Measurements from ENCODE around the gene PLIN1.

Gene PLIN1

DNA sequence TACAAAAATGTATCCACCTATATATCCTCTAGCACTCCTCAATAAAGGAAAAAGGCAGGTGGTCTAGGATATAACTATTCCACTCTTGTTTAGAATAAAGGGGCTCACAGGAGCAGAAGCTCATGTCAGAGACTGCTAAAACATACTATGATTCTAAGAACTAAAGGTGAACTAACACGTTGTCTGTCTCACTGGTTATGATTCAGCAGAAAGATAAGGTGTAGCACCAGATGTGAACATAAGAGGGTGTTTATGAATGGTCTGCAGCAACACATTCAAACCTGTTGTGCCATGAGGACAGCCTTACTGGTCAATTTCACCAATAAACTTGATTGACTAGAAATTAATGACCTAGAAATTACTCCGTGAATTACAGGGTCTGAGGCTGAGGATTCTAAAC is 6.8 kb upstream of the PLIN1 start:
- TF ChIP-seq, protein P1, sequence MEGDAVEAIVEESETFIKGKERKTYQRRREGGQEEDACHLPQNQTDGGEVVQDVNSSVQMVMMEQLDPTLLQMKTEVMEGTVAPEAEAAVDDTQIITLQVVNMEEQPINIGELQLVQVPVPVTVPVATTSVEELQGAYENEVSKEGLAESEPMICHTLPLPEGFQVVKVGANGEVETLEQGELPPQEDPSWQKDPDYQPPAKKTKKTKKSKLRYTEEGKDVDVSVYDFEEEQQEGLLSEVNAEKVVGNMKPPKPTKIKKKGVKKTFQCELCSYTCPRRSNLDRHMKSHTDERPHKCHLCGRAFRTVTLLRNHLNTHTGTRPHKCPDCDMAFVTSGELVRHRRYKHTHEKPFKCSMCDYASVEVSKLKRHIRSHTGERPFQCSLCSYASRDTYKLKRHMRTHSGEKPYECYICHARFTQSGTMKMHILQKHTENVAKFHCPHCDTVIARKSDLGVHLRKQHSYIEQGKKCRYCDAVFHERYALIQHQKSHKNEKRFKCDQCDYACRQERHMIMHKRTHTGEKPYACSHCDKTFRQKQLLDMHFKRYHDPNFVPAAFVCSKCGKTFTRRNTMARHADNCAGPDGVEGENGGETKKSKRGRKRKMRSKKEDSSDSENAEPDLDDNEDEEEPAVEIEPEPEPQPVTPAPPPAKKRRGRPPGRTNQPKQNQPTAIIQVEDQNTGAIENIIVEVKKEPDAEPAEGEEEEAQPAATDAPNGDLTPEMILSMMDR (IDR thresholded peaks at IDR 0.05; ENCODE audit: low read depth, low read length), result no peak
- H3K4me3 ChIP-seq (ENCODE audit: low read depth, low read length), result no peak overlapping the region

- no peak overlapping the region for H3K4me3 ChIP-seq (ENCODE audit: low read depth, low read length)
- TF ChIP-seq, protein P1 (IDR thresholded peaks at IDR 0.05; ENCODE audit: low read depth, low read length), result no peak
Measured at GRCh38 chr15:89681146-89681545, 2.0 kb upstream of the PLIN1 start.

- H3K4me3 ChIP-seq (ENCODE audit: low read depth, low read length), result no peak overlapping the region
- TF ChIP-seq, protein P1 (IDR thresholded peaks at IDR 0.05; ENCODE audit: low read depth, low read length), result no peak
Measured at GRCh38 chr15:89680282-89680873, 1.2 kb upstream of the PLIN1 start.

DNA sequence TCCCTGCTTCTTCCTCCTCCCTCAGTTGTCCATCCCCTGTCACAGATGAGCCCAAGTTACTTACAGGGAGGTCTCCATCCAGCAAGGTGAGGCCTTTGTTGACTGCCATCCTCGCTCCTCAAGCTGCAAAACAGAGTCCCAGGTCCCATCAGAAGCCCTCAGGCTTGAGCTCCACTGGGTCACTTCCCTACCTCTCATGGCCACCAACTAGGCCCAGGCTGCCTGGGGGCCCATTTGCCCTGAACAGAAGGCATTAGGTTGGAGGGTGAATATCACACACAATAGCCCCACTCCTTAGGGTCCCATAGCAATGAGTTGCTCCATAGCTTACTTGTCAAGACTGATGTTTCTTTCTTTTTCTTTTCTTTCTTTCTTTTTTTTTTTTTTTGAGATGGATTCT is 1.8 kb downstream of the PLIN1 start:
- no peak overlapping the region for H3K4me3 ChIP-seq (ENCODE audit: low read depth, low read length)
- TF ChIP-seq, protein P1 (IDR thresholded peaks at IDR 0.05; ENCODE audit: low read depth, low read length), result no peak

DNA sequence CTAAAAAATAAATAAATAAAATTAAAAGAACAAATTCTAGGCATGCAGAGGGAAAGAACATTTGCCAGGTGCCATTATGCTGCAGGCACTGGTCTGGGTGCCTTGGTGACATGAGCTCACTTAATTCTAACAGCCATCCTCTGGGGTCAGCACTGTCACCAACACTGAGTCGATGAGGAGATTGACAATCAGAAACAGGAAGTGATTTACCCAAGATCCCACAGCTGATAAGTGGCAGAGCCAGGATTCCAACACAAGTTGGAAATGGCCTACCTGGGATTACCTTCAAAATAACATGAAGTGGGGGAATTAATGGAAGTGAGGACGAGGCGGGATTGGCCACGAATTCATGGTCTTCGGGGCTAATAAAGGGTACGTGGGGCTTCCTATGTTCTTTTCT is 3.6 kb downstream of the PLIN1 start:
- no peak overlapping the region for H3K4me3 ChIP-seq (ENCODE audit: low read depth, low read length)
- TF ChIP-seq, protein P1 (IDR thresholded peaks at IDR 0.05; ENCODE audit: low read depth, low read length), result no peak

DNA sequence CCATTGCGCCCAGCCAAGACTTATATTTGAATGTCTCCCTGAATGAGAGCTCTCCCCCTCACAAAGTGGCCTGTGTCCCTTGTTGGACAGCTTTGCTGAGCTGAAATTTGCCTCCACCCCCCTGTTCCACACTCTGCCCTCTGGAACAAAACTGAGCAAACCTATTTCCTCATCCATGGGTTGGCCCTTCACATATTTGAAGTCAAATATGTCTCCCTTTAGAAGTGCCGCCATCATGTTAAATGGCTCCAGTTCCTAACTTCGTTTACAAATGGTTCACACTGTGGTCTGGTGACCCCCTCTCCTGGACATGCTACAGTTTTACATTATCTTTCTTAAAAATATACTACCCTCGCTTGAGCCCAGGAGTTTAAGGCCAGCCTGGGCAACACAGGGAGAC is 4.6 kb downstream of the PLIN1 start:
- no peak overlapping the region for H3K4me3 ChIP-seq (ENCODE audit: low read depth, low read length)
- TF ChIP-seq, protein P1 (IDR thresholded peaks at IDR 0.05; ENCODE audit: low read depth, low read length), result no peak

GRCh38 chr15:89673165-89673512 is 6.0 kb downstream of the PLIN1 start:
- H3K4me3 ChIP-seq (ENCODE audit: low read depth, low read length), result no peak overlapping the region
- TF ChIP-seq, protein P1 (IDR thresholded peaks at IDR 0.05; ENCODE audit: low read depth, low read length), result peak; percentile 46

Measured in WI38 (cell line).